GM12874 (cell line): ENCODE measurements around the gene TFF2.

Experiments used
- TF ChIP-seq, protein P1 (sequence below): IDR thresholded peaks from 2 replicates; pipeline ENCODE4 v1.5.1; 2011; ENCODE audit warnings: low read depth, mild to moderate bottlenecking, control low read depth, low read length, moderate library complexity; ENCODE audit not compliant: insufficient read depth

The TFF2 gene

DNA sequence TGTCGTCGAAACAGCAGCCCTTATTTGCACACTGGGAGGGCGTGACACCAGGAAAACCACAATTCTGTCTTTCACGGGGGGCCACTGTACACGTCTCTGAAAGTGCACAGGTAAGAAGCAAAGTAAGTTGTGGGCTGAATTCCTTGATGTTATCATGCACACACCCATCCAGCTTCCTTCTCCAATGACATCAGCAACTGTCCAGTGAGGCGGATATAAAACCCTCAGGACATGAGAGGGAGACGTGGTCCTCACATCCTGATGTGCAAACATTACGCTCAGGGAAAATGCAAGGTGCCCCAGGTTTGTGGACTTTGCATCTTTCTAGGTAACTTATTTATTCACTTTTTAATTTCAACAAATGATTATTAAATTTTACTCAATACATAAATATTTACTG lies 12.5 kb upstream of the TFF2 start:
- TF ChIP-seq, protein P1, sequence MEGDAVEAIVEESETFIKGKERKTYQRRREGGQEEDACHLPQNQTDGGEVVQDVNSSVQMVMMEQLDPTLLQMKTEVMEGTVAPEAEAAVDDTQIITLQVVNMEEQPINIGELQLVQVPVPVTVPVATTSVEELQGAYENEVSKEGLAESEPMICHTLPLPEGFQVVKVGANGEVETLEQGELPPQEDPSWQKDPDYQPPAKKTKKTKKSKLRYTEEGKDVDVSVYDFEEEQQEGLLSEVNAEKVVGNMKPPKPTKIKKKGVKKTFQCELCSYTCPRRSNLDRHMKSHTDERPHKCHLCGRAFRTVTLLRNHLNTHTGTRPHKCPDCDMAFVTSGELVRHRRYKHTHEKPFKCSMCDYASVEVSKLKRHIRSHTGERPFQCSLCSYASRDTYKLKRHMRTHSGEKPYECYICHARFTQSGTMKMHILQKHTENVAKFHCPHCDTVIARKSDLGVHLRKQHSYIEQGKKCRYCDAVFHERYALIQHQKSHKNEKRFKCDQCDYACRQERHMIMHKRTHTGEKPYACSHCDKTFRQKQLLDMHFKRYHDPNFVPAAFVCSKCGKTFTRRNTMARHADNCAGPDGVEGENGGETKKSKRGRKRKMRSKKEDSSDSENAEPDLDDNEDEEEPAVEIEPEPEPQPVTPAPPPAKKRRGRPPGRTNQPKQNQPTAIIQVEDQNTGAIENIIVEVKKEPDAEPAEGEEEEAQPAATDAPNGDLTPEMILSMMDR = no peak

DNA sequence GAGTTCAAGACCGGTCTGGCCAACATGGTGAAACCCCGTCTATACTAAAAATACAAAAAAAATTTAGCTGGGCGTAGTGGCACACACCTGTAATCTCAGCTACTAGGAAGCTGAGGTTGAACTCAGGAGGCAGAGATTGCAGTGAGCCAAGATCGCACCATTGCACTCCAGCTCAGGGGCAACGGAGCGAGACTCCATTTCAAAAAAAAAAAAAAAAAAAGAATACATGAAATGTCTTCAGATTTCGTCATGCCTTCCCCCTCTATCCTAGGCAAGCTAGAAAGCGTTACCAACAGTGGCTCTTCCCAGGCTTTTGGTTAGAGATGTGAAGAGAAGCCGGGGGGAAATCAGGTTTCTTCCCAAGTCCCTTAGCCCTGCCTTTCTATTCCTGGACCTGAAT lies 11.9 kb upstream of the TFF2 start:
- TF ChIP-seq, protein P1 = no peak

DNA sequence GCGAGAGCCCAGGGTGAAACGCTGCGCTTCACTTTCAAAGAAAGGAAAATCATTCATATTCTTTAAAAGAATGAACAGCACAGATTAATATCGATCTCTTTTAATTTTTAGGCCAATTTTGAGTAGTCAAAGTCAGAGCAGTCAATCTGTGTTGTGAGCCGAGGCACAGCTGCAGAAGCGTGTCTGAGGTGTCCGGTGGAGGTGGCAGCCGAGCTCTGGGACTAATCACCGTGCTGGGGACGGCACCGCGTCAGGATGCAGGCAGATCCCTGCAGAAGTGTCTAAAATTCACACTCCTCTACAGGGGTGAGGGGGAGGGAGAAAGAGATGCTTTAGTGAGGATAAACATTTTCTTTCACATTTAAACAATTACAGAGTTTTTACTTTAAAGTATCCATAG lies 11.4 kb upstream of the TFF2 start:
- TF ChIP-seq, protein P1 = no peak

DNA sequence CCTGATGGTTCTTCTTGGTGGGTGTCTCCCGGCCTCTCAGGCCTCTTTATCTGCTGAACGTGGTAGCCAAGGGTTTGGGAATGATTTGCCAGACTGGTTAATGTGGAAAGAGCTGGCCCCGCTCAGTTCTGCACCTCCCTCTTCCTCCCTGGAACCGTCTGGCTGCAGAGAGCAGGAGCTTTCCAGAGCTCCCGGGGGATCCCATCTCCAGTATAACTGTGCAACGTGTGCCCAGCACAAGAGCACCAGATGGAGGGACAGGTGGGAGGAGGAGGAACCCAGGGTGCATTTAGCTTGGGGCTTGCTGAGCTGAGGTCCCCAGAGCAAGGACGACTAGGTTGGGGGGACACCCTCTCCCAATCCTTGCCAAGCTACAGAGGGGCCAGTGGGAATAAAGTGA lies 10.5 kb upstream of the TFF2 start:
- TF ChIP-seq, protein P1 = no peak

DNA sequence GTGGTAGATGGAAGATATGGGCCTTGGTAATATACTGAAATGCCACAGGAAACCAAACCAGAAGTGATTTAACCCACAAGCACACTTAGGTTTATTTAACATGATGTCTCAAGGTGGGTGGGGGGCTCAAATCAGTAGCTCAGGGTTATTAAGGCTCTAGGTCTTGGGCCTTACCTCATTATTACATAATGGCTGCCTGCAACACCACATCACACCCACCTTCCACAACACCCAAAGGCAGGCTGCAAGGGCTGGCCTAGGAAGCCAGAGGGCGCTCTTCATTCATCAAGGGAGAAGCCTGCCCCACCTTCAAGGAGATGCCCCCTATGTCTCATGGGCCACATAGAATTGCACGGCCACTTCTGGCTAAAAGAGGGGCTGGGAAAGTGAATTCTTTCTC lies 9.5 kb upstream of the TFF2 start:
- TF ChIP-seq, protein P1 = 0 out of 2 replicates have a peak, but pooled peaks have one; percentile 26

DNA sequence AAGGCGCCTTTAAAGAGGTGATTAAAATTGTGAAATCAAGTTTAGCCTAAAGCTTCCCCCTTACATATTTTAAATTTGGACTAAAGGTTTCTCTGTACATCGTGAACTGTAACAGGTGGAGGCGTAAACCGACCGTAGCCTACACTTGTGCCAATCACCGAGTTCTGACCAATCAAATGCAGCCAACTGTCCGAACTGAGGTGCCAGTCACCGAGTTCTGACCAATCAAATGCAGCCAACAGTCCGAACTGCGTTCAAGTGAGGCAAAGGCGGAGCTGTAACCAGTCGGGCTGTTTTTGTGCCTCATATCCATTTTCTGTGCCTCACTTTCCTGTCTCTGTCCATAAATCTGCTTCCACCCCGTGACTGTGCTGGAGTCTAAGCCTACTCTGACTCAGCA lies 8.1 kb upstream of the TFF2 start:
- TF ChIP-seq, protein P1 = no peak

DNA sequence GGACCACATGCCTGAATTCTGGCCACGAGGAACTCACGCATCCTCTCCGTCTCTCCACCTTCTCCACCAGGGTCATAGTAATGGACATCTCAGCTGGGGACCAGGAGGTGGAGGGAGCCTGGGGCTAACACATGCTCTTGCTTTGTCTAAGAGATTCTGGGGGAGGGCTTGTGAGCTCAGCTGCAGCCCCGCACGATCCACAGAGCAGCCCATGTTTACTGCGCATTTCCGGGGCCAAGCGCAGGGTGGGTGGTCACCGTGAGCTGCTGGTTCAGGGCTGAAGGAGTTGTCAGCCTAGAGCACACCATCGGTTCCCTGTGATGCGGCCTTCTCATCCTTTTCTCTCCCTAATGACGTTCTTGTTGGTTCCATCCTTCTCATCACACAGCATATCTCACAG lies 7.5 kb upstream of the TFF2 start:
- TF ChIP-seq, protein P1 = no peak

DNA sequence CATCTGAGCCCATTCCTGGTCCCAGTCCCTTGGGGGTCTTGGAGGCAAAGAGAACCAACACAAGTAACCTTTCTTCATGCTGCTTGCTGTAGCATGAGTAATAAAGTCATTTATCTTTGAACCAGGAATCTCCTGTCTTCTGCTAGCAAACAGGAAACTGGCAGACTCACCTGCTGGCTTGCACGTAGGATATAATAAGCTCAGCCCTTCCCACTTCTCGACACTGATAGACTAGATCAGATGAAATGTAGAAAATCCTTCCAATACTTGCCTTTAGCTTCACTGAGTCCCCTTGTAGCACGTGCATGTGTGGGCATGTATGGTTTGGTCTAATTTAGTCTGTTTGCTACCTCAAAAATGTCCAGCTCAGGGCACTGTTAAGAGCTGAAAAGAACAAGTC lies 6.5 kb upstream of the TFF2 start:
- TF ChIP-seq, protein P1 = no peak
